K562 (cell line): Measurements from ENCODE around the gene ATP5PO. TPM values are rescaled to one million over a fixed set of nuclear protein-coding genes. Genes with fewer than 3 reads are reported as not detected.

Source experiments
- ATAC-seq: fragments of 200-7000 bp; cut with Tn5 transposase; 3 replicates; pipeline ENCODE4 v1.9.1; 2020; ENCODE audit warnings: moderate library complexity
- BruUV-seq: library from RNA; stranded (reverse); fragments of 400-500 nt; replicated peaks from 2 replicates; lab custom pipeline; 2021; lab: Mats Ljungman, UMichigan
- CTCF ChIA-PET: fragments of 300-600 bp; formaldehyde crosslinking; extraction: SDS; loops from one replicate; lab custom pipeline; 2021; ENCODE audit warnings: low intra/inter-chr PET ratio; lab: Yijun Ruan, JAX
- POLR2A ChIA-PET: fragments of 300-600, 350-650 bp; sonication (Branson Sonifier 250); formaldehyde crosslinking; extraction: SDS; loops from one replicate; lab custom pipeline; 2021; ENCODE audit warnings: antibody characterized with exemption, inconsistent platforms; lab: Yijun Ruan, JAX
- DNase-seq, 4 experiments: peaks; one replicate each; pipeline versions ENCODE4 v3.0.0 to v3.0.0-alpha.2; 2011 to 2018; ENCODE audit warnings: low spot score in 3 of 4, mixed read lengths in 3 of 4; ENCODE audit errors: extremely low read depth in 1 of 4
- FAIRE-seq: peaks from 2 replicates; lab custom pipeline; 2011; peaks lifted over from hg19 to GRCh38; lab: Jason Lieb, UNC
- H2AFZ ChIP-seq: 2 replicates; pipeline ENCODE4 v1.6.0; 2011; ENCODE audit warnings: low read depth, low read length, control low read depth, inconsistent platforms
- H3K27ac ChIP-seq: fragments of 200-600 bp; 3 replicates; pipeline ENCODE4 v1.8.0; 2011; ENCODE audit warnings: low read depth, mild to moderate bottlenecking, control low read depth, inconsistent platforms, low read length, moderate library complexity, mixed read lengths; ENCODE audit errors: extremely low read depth
- H3K27me3 ChIP-seq, 2 experiments: fragments of 300-600 bp in 1 of 2; 2 replicates in 1 of 2; 3 replicates in 1 of 2; pipeline versions ENCODE4 v1.6.0 to v1.8.0; 2011; ENCODE audit warnings: inconsistent platforms in 2 of 2, low read length in 2 of 2, mild to moderate bottlenecking in 1 of 2, mixed read lengths in 1 of 2, moderate library complexity in 1 of 2; ENCODE audit not compliant: control insufficient read depth in 2 of 2, insufficient read depth in 2 of 2
- H3K36me3 ChIP-seq: fragments of 300-600 bp; 3 replicates; pipeline ENCODE4 v1.8.0; 2011; ENCODE audit warnings: mild to moderate bottlenecking, low read length, inconsistent platforms; ENCODE audit not compliant: control insufficient read depth, insufficient read depth
- H3K4me1 ChIP-seq, 2 experiments: fragments of 200-600 bp in 1 of 2; replicated peaks in 1 of 2; 2 replicates in 1 of 2; 3 replicates in 1 of 2; pipeline versions ENCODE4 v1.5.1 to v1.8.0; 2011; ENCODE audit warnings: inconsistent platforms in 2 of 2, low read length in 2 of 2, mild to moderate bottlenecking in 1 of 2, mixed read lengths in 1 of 2, moderate library complexity in 1 of 2; ENCODE audit not compliant: control insufficient read depth in 2 of 2, insufficient read depth in 2 of 2
- H3K4me2 ChIP-seq: 2 replicates; pipeline ENCODE4 v1.6.1; 2011; ENCODE audit warnings: low read length, control low read depth, inconsistent platforms, mixed read lengths; ENCODE audit not compliant: insufficient read depth
- H3K4me3 ChIP-seq: fragments of 200-600 bp; sonication (generic), shearing (Covaris generic); 2 replicates; pipeline ENCODE4 v1.5.1; 2016; ENCODE audit warnings: control low read depth, inconsistent platforms
- H3K79me2 ChIP-seq: fragments of 200-600 bp; 3 replicates; pipeline ENCODE4 v1.8.0; 2011; ENCODE audit warnings: low read length, inconsistent platforms; ENCODE audit not compliant: control insufficient read depth, insufficient read depth
- H3K9ac ChIP-seq, 2 experiments: 2 replicates each; pipeline versions ENCODE4 v1.6.0 to v1.6.1; 2011; ENCODE audit warnings: low read depth in 2 of 2, low read length in 2 of 2, control low read depth in 1 of 2, inconsistent platforms in 1 of 2, mild to moderate bottlenecking in 1 of 2, mixed read lengths in 1 of 2; ENCODE audit not compliant: insufficient read depth in 1 of 2
- H3K9me1 ChIP-seq: one replicate; pipeline ENCODE4 v1.6.0; 2011; ENCODE audit warnings: inconsistent platforms, mild to moderate bottlenecking, low read length, moderate library complexity; ENCODE audit not compliant: control insufficient read depth, insufficient read depth
- H3K9me3 ChIP-seq: replicated peaks from 2 replicates; pipeline ENCODE4 v1.5.1; 2011; ENCODE audit warnings: low read depth, low read length, inconsistent platforms; ENCODE audit not compliant: control insufficient read depth, insufficient read depth
- H4K20me1 ChIP-seq: replicated peaks from 2 replicates; pipeline ENCODE4 v1.6.1; 2011; ENCODE audit warnings: low read length, inconsistent platforms, mixed read lengths; ENCODE audit not compliant: control insufficient read depth, insufficient read depth
- EZH2 ChIP-seq: IDR thresholded peaks from 2 replicates; pipeline ENCODE4 v1.6.1; 2012; ENCODE audit warnings: low read depth, mild to moderate bottlenecking, inconsistent platforms, low read length, borderline replicate concordance
- KAT7 ChIP-seq: sonication (generic); formaldehyde crosslinking; IDR thresholded peaks from 2 replicates; pipeline ENCODE4 v1.8.0; 2022; ENCODE audit warnings: missing genetic modification reagents, mild to moderate bottlenecking, borderline replicate concordance
- MEF2A ChIP-seq: IDR thresholded peaks from 2 replicates; pipeline ENCODE4 v1.6.1; 2011; ENCODE audit warnings: low read depth, mild to moderate bottlenecking, low read length, moderate library complexity; ENCODE audit not compliant: control insufficient read depth
- PHF8 ChIP-seq: fragments of 200-600 bp; sonication (generic); IDR thresholded peaks from 2 replicates; pipeline ENCODE4 v1.6.1; 2012; ENCODE audit warnings: mixed run types, mild to moderate bottlenecking, inconsistent platforms, low read length, moderate library complexity, borderline replicate concordance
- PTTG1 ChIP-seq: fragments of 450-650 bp; IDR thresholded peaks from 2 replicates; pipeline ENCODE4 v1.6.1; 2016; ENCODE audit warnings: low read depth, mild to moderate bottlenecking, missing genetic modification characterization, missing compliant biosample characterization
- TAL1 ChIP-seq: fragments of 450-650 bp; IDR thresholded peaks from 2 replicates; pipeline ENCODE4 v1.6.1; 2016; ENCODE audit warnings: mild to moderate bottlenecking
- TCF3 ChIP-seq: sonication (generic); formaldehyde crosslinking; IDR thresholded peaks from 2 replicates; pipeline ENCODE4 v1.4.0; 2020; ENCODE audit warnings: mild to moderate bottlenecking, missing genetic modification reagents
- TRIM24 ChIP-seq, 2 experiments: fragments of 450-650 bp; IDR thresholded peaks; 2 replicates each; pipeline ENCODE4 v1.6.1; 2016
- TRIM25 ChIP-seq: fragments of 450-650 bp; IDR thresholded peaks from 2 replicates; pipeline ENCODE4 v1.7.0; 2016; ENCODE audit warnings: borderline replicate concordance
- USF2 ChIP-seq: sonication (generic); formaldehyde crosslinking; IDR thresholded peaks from 2 replicates; pipeline ENCODE4 v1.5.0; 2020; ENCODE audit warnings: missing genetic modification reagents
- ZFP36 ChIP-seq: fragments of 150-350 bp; IDR thresholded peaks from 2 replicates; pipeline ENCODE4 v1.6.1; 2018; ENCODE audit warnings: low read length, low read depth; ENCODE audit not compliant: partially characterized antibody
- ZNF75A ChIP-seq: fragments of 450-650 bp; formaldehyde crosslinking; IDR thresholded peaks from 2 replicates; pipeline ENCODE4 v1.4.0; 2020; ENCODE audit warnings: mild to moderate bottlenecking
- WGBS: fragments of 100-300 bp; shearing (Covaris generic); methylation state at CpG from one replicate; pipeline ENCODE4 v1.1.6; 2016; ENCODE audit warnings: low coverage, mixed read lengths; ENCODE audit not compliant: insufficient coverage; ENCODE audit errors: missing lambda C conversion rate; 5-methylcytosine and 5-hydroxymethylcytosine counted together
- in situ Hi-C: fragments of 300-500 bp; cut with MboI; formaldehyde crosslinking; loops from 4 replicates; pipeline ENCODE4 v1.15.0; 2018; ENCODE audit warnings: inconsistent platforms, mixed read lengths
- intact Hi-C: fragments of 100-400 bp; cut with micrococcal nuclease; formaldehyde crosslinking; loops from 2 replicates; pipeline ENCODE4 v1.14.2; 2022
- polyA plus RNA-seq, 8 experiments: library from polyadenylated mRNA; depleted of rRNA in 4 of 8; stranded (reverse) in 5 of 8; unstranded in 3 of 8; fragments of >200 nt; fragmentation: Nextera tagmentation in 2 of 8; fragmentation: Illumina TruSeq in 1 of 8; extraction: Ambion mirVana in 2 of 8; extraction: Trizol in 1 of 8; gene quantifications; 2 replicates each; pipeline versions ENCODE4 v1.2.1 to v1.2.3, GENCODE V29; 2011 to 2014; ENCODE audit warnings: inconsistent platforms in 1 of 8, missing spikeins in 1 of 8
- total RNA-seq, 7 experiments: library from RNA; depleted of rRNA in 6 of 7; stranded (reverse); fragments of >200 nt in 6 of 7; fragmentation: Illumina TruSeq in 2 of 7; extraction: Trizol in 2 of 7; gene quantifications; 2 replicates each; pipeline versions ENCODE4 v1.2.1 to v1.2.3, GENCODE V29; 2011 to 2021; ENCODE audit warnings: low replicate concordance in 1 of 7

The ATP5PO gene
- total and polyA plus RNA-seq, 9 of the 15 experiments (the other 6 are each of a cell fraction or from before 2014, with no cell fraction given): 367 to 2,722 (median 808) TPM

- Histone ChIP-seq H2AFZ (no peak overlapping the region), H3K4me2 (no peak overlapping the region), H3K27ac (no peak overlapping the region), H3K4me1 (no peaks in the 10 kb centered on the region; a peak in 1 of 5 replicates), H3K9ac (no peak overlapping the region), H3K4me3 (no peak overlapping the region), H3K36me3 (no peaks in the 10 kb centered on the region), H3K27me3 (peaks cover 9 to 23% of the 10 kb centered on the region in 2 experiments; a peak in 4 of 5 replicates), H3K9me1 (no peaks in the 10 kb centered on the region), H3K79me2 (no peaks in the 10 kb centered on the region), H4K20me1 (no peaks in the 10 kb centered on the region), H3K9me3 (no peaks in the 10 kb centered on the region)
- in situ Hi-C loops: no loop called here
- ATAC-seq (peak; percentile 57), FAIRE-seq (no peak), DNase-seq (peak in 1 of 4 experiments; percentile 54)
- WGBS: 5% methylated on average over 4 of the region's 4 CpGs
- intact Hi-C loops: loop anchor here (10.0 kb wide), 1 partner anchor 146 kb away; no protein-coding TSS in a partner anchor
- BruUV-seq: no TSS peak
- ChIA-PET POLR2A (interaction anchor here (1.3 to 1.5 kb wide), 2 partner anchors 21 to 23 kb away, joined by 3 read pairs; no protein-coding TSS in a partner anchor), CTCF (interaction anchor here (0.6 kb wide), 1 partner anchor 136 kb away, joined by 3 read pairs; no protein-coding TSS in a partner anchor)
- TF ChIP-seq ZFP36 (no peak), TRIM24 (IDR thresholded peaks at IDR 0.05) (peak; percentile 88 to 91), PTTG1 (tag) (no peak), TRIM25 (no peak), ZNF75A (no peak), PHF8 (no peak), EZH2 (no peak), KAT7 (CRISPR knock-in tag) (no peak), MEF2A (no peak), TCF3 (CRISPR knock-in tag) (peak; percentile 75), USF2 (CRISPR knock-in tag) (no peak), TAL1 (peak; percentile 87)
Observed at GRCh38 chr21:33870768-33871167, 44.8 kb downstream of the ATP5PO start.
